IMR-90 (cell line): ENCODE data around the gene DNAJC17. TPM values are rescaled to one million over a fixed set of nuclear protein-coding genes. Genes with fewer than 3 reads are reported as not detected.

Experiments
- ATAC-seq: fragments of 200-7000 bp; cut with Tn5 transposase; 2 replicates; pipeline ENCODE4 v1.9.1; 2020; ENCODE audit warnings: low read depth, mild to moderate bottlenecking, moderate library complexity
- BruUV-seq: library from RNA; stranded (reverse); fragments of 400-500 nt; replicated peaks from 2 replicates; lab custom pipeline; 2021; lab: Mats Ljungman, UMichigan
- CTCF ChIA-PET: fragments of 300-600 bp; formaldehyde crosslinking; extraction: SDS; loops from one replicate; lab custom pipeline; 2021; ENCODE audit warnings: antibody characterized with exemption; lab: Yijun Ruan, JAX
- POLR2A ChIA-PET: fragments of 300-600 bp; sonication (Branson Sonifier 250); formaldehyde crosslinking; loops from one replicate; lab custom pipeline; 2022; ENCODE audit warnings: antibody characterized with exemption; ENCODE audit not compliant: unreplicated experiment; lab: Charles Lee
- DNase-seq: peaks from one replicate; pipeline ENCODE4 v3.0.0; 2013
- H2AFZ ChIP-seq: replicated peaks from 2 replicates; pipeline ENCODE3; 2013; ENCODE audit warnings: low read length, mild to moderate bottlenecking; ENCODE audit not compliant: poor library complexity
- H2AK5ac ChIP-seq: 2 replicates; pipeline ENCODE4 v1.6.1; 2013; ENCODE audit warnings: low read depth, low read length, inconsistent platforms
- H2AK9ac ChIP-seq: replicated peaks from 2 replicates; pipeline ENCODE3; 2013; ENCODE audit warnings: mild to moderate bottlenecking, low read depth, low read length, moderate library complexity; ENCODE audit not compliant: poor library complexity
- H2BK120ac ChIP-seq: 2 replicates; pipeline ENCODE4 v1.6.1; 2013; ENCODE audit warnings: low read depth, low read length, inconsistent platforms
- H2BK15ac ChIP-seq: 3 replicates; pipeline ENCODE4 v1.6.1; 2013; ENCODE audit warnings: low read depth, low read length, inconsistent platforms
- H2BK20ac ChIP-seq: 2 replicates; pipeline ENCODE4 v1.6.1; 2013; ENCODE audit warnings: low read depth, mild to moderate bottlenecking, inconsistent platforms, low read length, moderate library complexity
- H2BK5ac ChIP-seq: 2 replicates; pipeline ENCODE4 v1.6.1; 2013; ENCODE audit warnings: mild to moderate bottlenecking, low read depth, low read length, inconsistent platforms; ENCODE audit not compliant: poor library complexity, severe bottlenecking
- H3K14ac ChIP-seq: replicated peaks from 2 replicates; pipeline ENCODE4 v1.6.1; 2013; ENCODE audit warnings: low read depth, low read length, inconsistent platforms
- H3K18ac ChIP-seq: 2 replicates; pipeline ENCODE4 v1.6.1; 2013; ENCODE audit warnings: low read depth, low read length, control low read depth
- H3K23ac ChIP-seq: 2 replicates; pipeline ENCODE4 v1.6.1; 2013; ENCODE audit warnings: low read depth, low read length, inconsistent platforms
- H3K27ac ChIP-seq: 2 replicates; pipeline ENCODE4 v1.5.1; 2013; ENCODE audit warnings: mild to moderate bottlenecking, control low read depth, low read length; ENCODE audit not compliant: insufficient read depth
- H3K27me3 ChIP-seq: 2 replicates; pipeline ENCODE4 v1.6.1; 2013; ENCODE audit warnings: low read length; ENCODE audit not compliant: control insufficient read depth, insufficient read depth
- H3K36me3 ChIP-seq: 2 replicates; pipeline ENCODE4 v1.6.1; 2013; ENCODE audit warnings: low read length, mixed read lengths; ENCODE audit not compliant: control insufficient read depth, insufficient read depth
- H3K4ac ChIP-seq: 2 replicates; pipeline ENCODE4 v1.6.1; 2013; ENCODE audit warnings: low read depth, low read length, inconsistent platforms
- H3K4me1 ChIP-seq: 2 replicates; pipeline ENCODE4 v1.6.1; 2013; ENCODE audit warnings: low read length, mixed read lengths; ENCODE audit not compliant: control insufficient read depth, insufficient read depth
- H3K4me2 ChIP-seq: 2 replicates; pipeline ENCODE4 v1.6.1; 2013; ENCODE audit warnings: low read depth, mild to moderate bottlenecking, control low read depth, low read length, moderate library complexity
- H3K4me3 ChIP-seq: 2 replicates; pipeline ENCODE4 v1.5.1; 2013; ENCODE audit warnings: low read depth, mild to moderate bottlenecking, control low read depth, low read length, moderate library complexity; ENCODE audit not compliant: insufficient read depth
- H3K56ac ChIP-seq: 2 replicates; pipeline ENCODE4 v1.6.1; 2013; ENCODE audit warnings: low read length, inconsistent platforms; ENCODE audit not compliant: insufficient read depth; ENCODE audit errors: extremely low read depth
- H3K79me1 ChIP-seq, 2 experiments: 2 replicates each; pipeline ENCODE4 v1.6.1; 2013; ENCODE audit warnings: low read length in 2 of 2, inconsistent platforms in 1 of 2, low read depth in 1 of 2
- H3K9ac ChIP-seq: 2 replicates; pipeline ENCODE4 v1.6.1; 2013; ENCODE audit warnings: low read depth, low read length, control low read depth
- H3K9me1 ChIP-seq: 2 replicates; pipeline ENCODE4 v1.6.1; 2013; ENCODE audit warnings: low read length, inconsistent platforms; ENCODE audit not compliant: insufficient read depth
- H3K9me3 ChIP-seq: 2 replicates; pipeline ENCODE4 v1.6.1; 2013; ENCODE audit warnings: low read length; ENCODE audit not compliant: control insufficient read depth, insufficient read depth
- H4K20me1 ChIP-seq: 2 replicates; pipeline ENCODE4 v1.6.1; 2013; ENCODE audit warnings: low read length, inconsistent platforms; ENCODE audit not compliant: insufficient read depth
- H4K5ac ChIP-seq: 2 replicates; pipeline ENCODE4 v1.6.1; 2013; ENCODE audit warnings: mild to moderate bottlenecking, low read depth, low read length, control low read depth
- H4K8ac ChIP-seq, 2 experiments: 2 replicates each; pipeline ENCODE4 v1.6.1; 2013; ENCODE audit warnings: low read depth in 2 of 2, low read length in 2 of 2, control low read depth in 1 of 2, inconsistent platforms in 1 of 2
- H4K91ac ChIP-seq: 2 replicates; pipeline ENCODE4 v1.6.1; 2013; ENCODE audit warnings: low read depth, low read length, inconsistent platforms; ENCODE audit not compliant: insufficient read depth
- FOS ChIP-seq: fragments of 150-350 bp; IDR thresholded peaks from 2 replicates; pipeline ENCODE4 v1.6.1; 2016; ENCODE audit warnings: low read depth, low read length
- MAZ ChIP-seq: IDR thresholded peaks from 2 replicates; pipeline ENCODE4 v1.6.1; 2012; ENCODE audit warnings: low read depth, mild to moderate bottlenecking, low read length, improper control_type of control experiment, moderate library complexity, borderline replicate concordance
- POLR2A ChIP-seq: IDR thresholded peaks from 2 replicates; pipeline ENCODE4 v1.6.1; 2012; ENCODE audit warnings: mild to moderate bottlenecking, low read depth, low read length
- RCOR1 ChIP-seq: IDR thresholded peaks from 2 replicates; pipeline ENCODE4 v1.6.1; 2012; ENCODE audit warnings: mild to moderate bottlenecking, low read length, improper control_type of control experiment; ENCODE audit not compliant: insufficient replicate concordance
- RFX5 ChIP-seq: IDR thresholded peaks from 2 replicates; pipeline ENCODE4 v1.8.0; 2012; ENCODE audit warnings: low read depth, mild to moderate bottlenecking, low read length, moderate library complexity
- SMC3 ChIP-seq: fragments of 150-350 bp; IDR thresholded peaks from 2 replicates; pipeline ENCODE4 v1.6.1; 2016; ENCODE audit warnings: low read depth, mild to moderate bottlenecking, antibody characterized with exemption, low read length, moderate library complexity
- WGBS, 2 experiments: methylation state at CpG; one replicate each; pipeline versions ENCODE4 v1.1.5 to v1.1.7; 2013; ENCODE audit warnings: missing lambda C conversion rate in 2 of 2; ENCODE audit not compliant: insufficient read length in 1 of 2; ENCODE audit errors: extremely low coverage in 2 of 2; 5-methylcytosine and 5-hydroxymethylcytosine counted together
- dilution Hi-C: fragments of 300-500 bp; cut with HindIII; formaldehyde crosslinking; loops from one replicate; pipeline ENCODE4 v1.14.3; 2018; ENCODE audit warnings: low sequenced_read_pairs; ENCODE audit not compliant: unreplicated experiment
- in situ Hi-C: fragments of 300-500 bp; cut with MboI; formaldehyde crosslinking; loops from 3 replicates; pipeline ENCODE4 v1.14.3; 2019; ENCODE audit warnings: low sequenced_read_pairs, inconsistent platforms, mixed read lengths
- intact Hi-C: fragments of 100-400 bp; cut with micrococcal nuclease; formaldehyde crosslinking; loops from 2 replicates; pipeline ENCODE4 v1.10.0; 2022
- polyA plus RNA-seq, 3 experiments: library from polyadenylated mRNA; depleted of rRNA; stranded (reverse); fragments of >200 nt; gene quantifications; 2 replicates each; pipeline ENCODE4 v1.2.3, GENCODE V29; 2012; ENCODE audit warnings: low replicate concordance in 1 of 3
- total RNA-seq: library from RNA; depleted of rRNA; stranded (reverse); fragments of >200 nt; gene quantifications from 2 replicates; pipeline ENCODE4 v1.2.3, GENCODE V29; 2012

Gene DNAJC17
- total and polyA plus RNA-seq, 2 of the 4 experiments (the other 2 are of a cell fraction): 58.6 to 107 TPM

GRCh38 chr15:40838756-40839155 lies 31.5 kb upstream of the DNAJC17 start:
- Histone ChIP-seq H3K4ac (no peak overlapping the region), H3K9me1 (no peaks in the 10 kb centered on the region), H4K5ac (peak overlapping the region; percentile 89; the same call in 1 of the 2 replicates), H3K23ac (no peak overlapping the region), H3K27me3 (peaks cover 17% of the 10 kb centered on the region), H4K20me1 (peaks cover 5% of the 10 kb centered on the region; the same call in 1 of the 2 replicates), H3K14ac (no peak overlapping the region), H3K9me3 (no peaks in the 10 kb centered on the region), H2BK15ac (no peak overlapping the region), H3K18ac (peak overlapping the region; percentile 75), H4K8ac (0 out of 4 replicates have a peak overlapping the region, but pooled peaks of 1 of the 2 experiments have one; percentile 28), H3K4me3 (no peak overlapping the region), H3K79me1 (no peaks in the 10 kb centered on the region), H3K36me3 (no peaks in the 10 kb centered on the region), H2AK5ac (no peak overlapping the region), H3K4me1 (peaks cover 3% of the 10 kb centered on the region), H2BK120ac (no peak overlapping the region), H2AK9ac (no peak overlapping the region), H4K91ac (no peak overlapping the region), H2BK20ac (no peak overlapping the region), H3K4me2 (peak overlapping the region; percentile 58; the same call in 1 of the 2 replicates), H2AFZ (no peak overlapping the region), H3K56ac (no peak overlapping the region), H3K27ac (no peak overlapping the region), H3K9ac (no peak overlapping the region), H2BK5ac (no peak overlapping the region)
- intact Hi-C loops (no loop called here), dilution Hi-C loops (no loop called here), in situ Hi-C loops (no loop called here)
- WGBS, 2 experiments: 83% methylated on average over 1 of the region's 5 CpGs; no CpG with 5 or more reads in 1 of the 2 experiments
- TF ChIP-seq RFX5 (no peak), SMC3 (no peak), FOS (no peak), POLR2A (no peak), RCOR1 (no peak), MAZ (no peak)
- ChIA-PET POLR2A (no interaction called here), CTCF (interaction anchor here (0.6 kb wide), 2 partner anchors 37 to 93 kb away, joined by 3 read pairs; no protein-coding TSS in a partner anchor)
- peak; percentile 21 for DNase-seq
- ATAC-seq: peak; percentile 73
- no TSS peak for BruUV-seq
